Fibroblast of skin of left biceps (primary cell): ENCODE results near the gene CSMD2.

ENCODE experiments used
- DNase-seq, 2 experiments: peaks; one replicate each; pipeline ENCODE4 v3.0.0-alpha.2; 2013; ENCODE audit warnings: low read depth in 2 of 2

Gene CSMD2

DNA sequence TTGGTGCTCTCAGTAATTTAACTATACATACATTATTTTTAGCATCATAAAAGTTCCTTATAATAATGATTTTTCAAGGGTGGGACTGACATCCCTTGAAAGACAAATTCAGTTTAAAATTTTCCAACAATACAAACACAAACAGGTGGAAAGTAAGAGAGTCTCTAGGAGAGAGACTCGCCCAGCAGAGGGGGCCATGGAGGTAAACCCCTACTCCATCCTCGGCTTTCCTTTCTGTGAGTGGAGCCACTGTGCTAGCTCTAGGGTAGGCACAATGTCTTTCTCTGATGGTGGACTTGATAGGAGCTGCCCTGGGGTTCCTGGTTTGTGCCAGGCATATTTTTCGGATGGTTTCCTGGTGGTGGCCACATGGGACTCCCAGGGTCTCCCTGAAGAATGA, 8.3 kb downstream of the CSMD2 start:
- DNase-seq: no peak

GRCh38 chr1:34155860-34156259, 9.2 kb downstream of the CSMD2 start:
- DNase-seq: peak in 1 of 2 experiments; percentile 24

- DNase-seq: no peak
Observed at GRCh38 chr1:34153246-34153645, 11.8 kb downstream of the CSMD2 start.

GRCh38 chr1:34149501-34149900, 15.5 kb downstream of the CSMD2 start:
- no peak for DNase-seq

DNA sequence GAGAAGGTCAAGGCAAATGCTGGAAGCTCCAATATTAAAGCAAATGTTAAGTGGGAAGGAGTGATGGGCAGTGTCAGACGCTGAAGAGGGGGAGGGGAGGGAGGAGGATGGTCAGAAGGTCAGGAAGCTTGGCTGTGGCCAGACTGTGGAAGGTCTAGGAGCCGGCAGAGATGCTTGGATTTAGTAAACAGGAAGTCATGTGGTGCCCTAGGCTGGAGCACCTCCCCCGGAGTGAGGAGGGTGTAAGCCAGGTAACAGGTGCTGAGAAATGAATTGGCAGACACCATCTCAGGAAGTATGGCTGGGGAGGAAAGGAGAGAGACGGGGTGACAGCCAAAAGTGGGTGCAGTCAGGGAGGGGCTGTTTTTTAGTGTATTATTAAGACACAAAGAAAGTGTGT, 17.7 kb downstream of the CSMD2 start:
- DNase-seq: no peak

GRCh38 chr1:34144766-34145165, 20.3 kb downstream of the CSMD2 start:
- no peak for DNase-seq

- no peak for DNase-seq
Observed at GRCh38 chr1:34143975-34144374, 21.1 kb downstream of the CSMD2 start.

- DNase-seq: no peak
Observed at GRCh38 chr1:34140011-34140676, 24.9 kb downstream of the CSMD2 start.

DNA sequence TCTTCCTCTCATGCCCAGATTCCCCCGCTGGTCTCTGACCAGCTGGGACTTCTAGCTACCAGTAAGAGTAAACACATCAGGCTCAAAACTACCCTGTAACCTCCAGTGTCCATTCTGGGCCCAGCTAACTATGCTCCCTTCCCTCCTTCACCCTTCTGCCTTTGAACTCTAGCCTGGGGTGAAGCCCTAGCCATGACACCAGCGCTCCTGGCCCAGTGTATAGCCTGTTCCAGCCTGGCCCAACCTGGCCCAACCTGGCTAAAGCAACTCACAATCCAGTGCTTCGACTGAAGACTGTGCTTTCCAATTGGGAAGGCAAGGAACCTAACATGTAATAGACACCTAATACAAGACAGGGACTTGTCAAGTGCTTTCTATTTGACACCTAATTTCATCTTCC, 27.6 kb downstream of the CSMD2 start:
- no peak for DNase-seq

DNA sequence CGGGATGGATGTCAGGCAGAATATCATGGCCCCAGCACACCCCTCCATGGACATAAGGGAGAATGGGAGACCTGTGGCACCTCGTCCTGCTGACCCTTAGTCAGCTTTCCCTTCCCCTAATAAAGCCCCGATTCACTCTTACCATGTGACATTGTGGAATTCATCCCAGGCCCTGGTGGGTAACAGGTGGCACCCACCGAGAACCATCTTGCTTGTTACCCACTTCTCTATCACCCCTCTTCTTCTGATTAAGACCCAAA, 32.9 kb downstream of the CSMD2 start:
- DNase-seq: no peak

GRCh38 chr1:34131396-34132160, 33.5 kb downstream of the CSMD2 start:
- no peak for DNase-seq

DNA sequence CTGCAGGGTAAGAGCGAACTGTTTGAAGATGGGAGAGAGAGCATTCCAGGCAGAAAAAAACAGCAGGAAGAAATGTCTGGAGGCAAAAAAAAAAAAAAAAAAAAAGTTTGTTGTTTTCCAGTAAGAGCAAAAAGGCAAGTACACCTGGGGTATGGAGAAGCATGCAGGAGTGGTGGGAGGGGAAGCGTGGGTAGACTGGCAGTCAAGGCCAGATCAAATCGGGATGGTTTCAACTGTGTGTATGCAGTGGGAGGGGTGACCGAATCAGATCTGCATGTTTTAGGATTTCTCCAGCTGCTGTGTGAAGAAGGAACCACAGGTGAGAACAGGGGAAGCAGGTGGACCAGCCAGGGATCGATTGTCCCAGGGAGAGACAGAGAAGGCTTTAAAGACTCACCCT, 34.7 kb downstream of the CSMD2 start:
- no peak for DNase-seq

GRCh38 chr1:34129630-34130029, 35.4 kb downstream of the CSMD2 start:
- no peak for DNase-seq

DNA sequence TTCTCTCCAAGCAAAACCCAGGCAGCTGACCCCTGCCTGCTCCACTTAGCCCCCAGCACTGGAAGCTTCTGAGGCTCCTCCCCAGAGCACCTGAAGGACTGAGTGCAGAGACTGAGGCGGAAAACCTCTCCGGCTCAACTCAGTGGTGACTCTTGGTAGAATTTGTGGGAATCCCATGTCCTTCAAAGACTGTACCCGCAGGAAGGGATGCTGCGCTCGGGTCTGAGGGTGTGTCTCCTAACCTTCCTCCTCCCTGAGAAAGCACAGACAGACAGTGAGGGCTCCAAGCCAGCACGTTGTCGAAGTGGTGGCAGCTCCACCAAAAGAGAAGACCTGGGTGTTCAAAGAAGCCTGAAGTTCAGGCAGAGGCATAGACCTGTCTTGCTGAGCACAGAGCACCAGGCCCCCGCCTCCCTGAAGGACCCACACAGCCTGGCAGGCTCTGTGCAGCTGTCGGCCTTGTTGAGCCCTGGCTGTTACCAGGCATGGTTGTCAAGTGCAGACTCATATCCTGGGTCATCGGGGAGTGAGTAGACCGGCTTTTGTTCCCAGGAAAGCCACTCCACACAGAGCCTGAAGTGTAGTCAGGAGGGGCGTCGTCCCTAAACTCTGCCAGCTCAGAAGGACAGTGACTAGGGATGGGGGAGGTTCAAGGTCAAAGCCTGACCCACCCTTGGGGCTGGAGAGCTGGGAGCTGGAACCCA, 36.7 kb downstream of the CSMD2 start:
- no peak for DNase-seq

GRCh38 chr1:34127006-34128000, 37.7 kb downstream of the CSMD2 start:
- DNase-seq: no peak

- no peak for DNase-seq
Observed at GRCh38 chr1:34126486-34126885, 38.5 kb downstream of the CSMD2 start.

- no peak for DNase-seq
Observed at GRCh38 chr1:34125721-34126380, 39.2 kb downstream of the CSMD2 start.

- DNase-seq: no peak
Observed at GRCh38 chr1:34122080-34122932, 42.7 kb downstream of the CSMD2 start.

- DNase-seq: no peak
Observed at GRCh38 chr1:34115233-34115632, 49.8 kb downstream of the CSMD2 start.

DNA sequence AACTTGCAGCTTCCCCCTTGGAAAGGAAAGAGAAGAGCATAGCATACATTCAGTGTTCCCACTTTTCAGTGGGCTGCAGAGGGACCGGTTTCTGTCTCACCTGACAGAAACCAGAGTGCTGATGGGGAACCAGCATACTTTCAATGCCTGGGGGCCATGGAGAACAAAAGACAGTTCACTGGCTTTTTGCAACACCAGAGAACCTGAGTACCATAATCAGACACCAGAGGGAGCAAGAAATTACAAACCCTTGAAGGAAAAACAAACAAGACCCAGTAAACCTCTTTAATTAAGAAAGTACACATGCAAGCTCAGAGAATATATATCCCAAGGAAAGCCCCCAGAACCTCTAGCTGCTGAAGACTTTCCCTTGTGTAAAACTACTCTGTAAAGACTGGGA, 51.1 kb downstream of the CSMD2 start:
- DNase-seq: no peak
